A673 (cell line): ENCODE results near the gene CDR2. TPM values are rescaled to one million over a fixed set of nuclear protein-coding genes. Genes with fewer than 3 reads are reported as not detected.
A peak's percentile ranks its signal among the peaks of the same experiment; 100 is the strongest.

Source experiments
- BruUV-seq: library from RNA; stranded (reverse); fragments of 400-500 nt; replicated peaks from 2 replicates; lab custom pipeline; 2021; lab: Mats Ljungman, UMichigan
- CTCF ChIA-PET: fragments of 300-600 bp; sonication (Branson Sonifier 250); formaldehyde crosslinking; loops from one replicate; lab custom pipeline; 2022; ENCODE audit warnings: antibody characterized with exemption; lab: Charles Lee
- POLR2A ChIA-PET: fragments of 300-600 bp; sonication (Branson Sonifier 250); formaldehyde crosslinking; loops from one replicate; lab custom pipeline; 2022; ENCODE audit warnings: antibody characterized with exemption; ENCODE audit not compliant: low non-redundant PET; lab: Charles Lee
- DNase-seq: peaks from one replicate; pipeline ENCODE4 v3.0.0-alpha.2; 2015; ENCODE audit warnings: low spot score
- H3K27ac ChIP-seq: fragments of 200-600 bp; sonication (generic); 2 replicates; pipeline ENCODE4 v1.5.1; 2016; ENCODE audit warnings: mixed run types, low read depth, mild to moderate bottlenecking, mixed read lengths, antibody characterized with exemption, low read length; ENCODE audit not compliant: poor library complexity, severe bottlenecking
- H3K27me3 ChIP-seq: fragments of 200-600 bp; sonication (generic); replicated peaks from 2 replicates; pipeline ENCODE4 v1.6.1; 2017; ENCODE audit warnings: mixed run types, low read depth, mild to moderate bottlenecking, mixed read lengths, antibody characterized with exemption, low read length; ENCODE audit not compliant: insufficient read depth, poor library complexity
- H3K36me3 ChIP-seq: fragments of 200-600 bp; sonication (generic); 2 replicates; pipeline ENCODE4 v1.6.1; 2016; ENCODE audit warnings: mixed run types, mild to moderate bottlenecking, mixed read lengths, antibody characterized with exemption, low read length; ENCODE audit not compliant: insufficient read depth, poor library complexity, severe bottlenecking
- H3K4me1 ChIP-seq: fragments of 200-600 bp; sonication (generic); 2 replicates; pipeline ENCODE4 v1.6.1; 2017; ENCODE audit warnings: mixed run types, mild to moderate bottlenecking, mixed read lengths, antibody characterized with exemption, low read length; ENCODE audit not compliant: insufficient read depth, poor library complexity, severe bottlenecking
- H3K4me3 ChIP-seq: fragments of 200-600 bp; sonication (generic); 2 replicates; pipeline ENCODE4 v1.5.1; 2016; ENCODE audit warnings: low read depth, mixed run types, mild to moderate bottlenecking, mixed read lengths, low read length; ENCODE audit not compliant: poor library complexity, severe bottlenecking
- H3K9me3 ChIP-seq: fragments of 200-600 bp; sonication (generic); 2 replicates; pipeline ENCODE4 v1.6.1; 2016; ENCODE audit warnings: mixed run types, low read depth, mild to moderate bottlenecking, mixed read lengths, antibody characterized with exemption, low read length; ENCODE audit not compliant: poor library complexity, severe bottlenecking
- CTCF ChIP-seq: fragments of 300-800, 200-600 bp; sonication (generic); conservative IDR thresholded peaks from 2 replicates; pipeline ENCODE4 v1.5.1; 2017; ENCODE audit warnings: low read depth, mild to moderate bottlenecking, antibody characterized with exemption, low read length, moderate library complexity, mixed read lengths
- EZH2 ChIP-seq: fragments of 200-600 bp; sonication (generic); IDR thresholded peaks from 2 replicates; pipeline ENCODE4 v1.6.1; 2017; ENCODE audit warnings: borderline replicate concordance, low read depth, mild to moderate bottlenecking, mixed read lengths, antibody characterized with exemption, low read length; ENCODE audit not compliant: poor library complexity, severe bottlenecking
- intact Hi-C: fragments of 100-400 bp; cut with micrococcal nuclease; formaldehyde crosslinking; loops from one replicate; pipeline ENCODE4 v1.10.0; 2022; ENCODE audit not compliant: unreplicated experiment
- total RNA-seq: library from RNA; stranded (reverse); gene quantifications from 2 replicates; pipeline ENCODE4 v1.2.3, GENCODE V29; 2021

The CDR2 gene
- total RNA-seq, 1 experiment from 2014 or later = 40.5 TPM

DNA sequence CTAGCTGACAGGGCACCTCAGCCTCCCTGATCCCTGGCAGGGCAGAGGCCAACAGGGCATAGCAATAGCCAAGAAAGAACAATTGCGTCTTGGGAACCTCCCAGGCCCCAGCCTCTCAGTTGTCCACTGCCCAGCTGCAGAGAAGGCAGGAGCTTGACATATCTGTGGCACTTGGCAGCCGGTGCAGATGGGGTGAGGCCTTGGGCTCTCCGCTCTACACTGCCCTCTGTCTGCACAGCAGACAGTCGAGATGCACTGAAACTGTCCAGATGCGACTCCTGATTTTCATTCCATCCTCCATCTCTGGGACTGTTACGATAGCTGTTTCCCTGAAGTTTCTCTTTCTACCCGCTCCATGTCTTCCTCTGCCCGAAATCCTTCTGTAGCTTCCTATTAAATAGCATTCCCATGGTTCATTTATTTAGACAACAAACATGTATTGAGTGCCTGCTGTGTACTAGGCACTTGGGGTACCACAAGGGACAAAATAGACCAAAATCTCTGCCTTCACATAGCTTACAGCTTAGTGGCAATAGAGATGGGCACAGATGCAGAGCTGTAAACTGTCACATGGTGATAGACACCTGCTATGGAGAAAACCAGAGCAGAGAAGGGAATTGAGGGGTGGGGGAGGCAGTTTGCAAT lies 73.9 kb downstream of the CDR2 start:
- Histone ChIP-seq H3K4me1 (no peaks in the 10 kb centered on the region), H3K9me3 (no peaks in the 10 kb centered on the region), H3K27ac (no peak overlapping the region), H3K36me3 (peaks cover 9% of the 10 kb centered on the region), H3K4me3 (no peak overlapping the region), H3K27me3 (no peaks in the 10 kb centered on the region)
- CTCF ChIA-PET = interaction anchor here (1.2 to 1.6 kb wide), 4 partner anchors 11 to 112 kb away, joined by 3 to 10 read pairs (median 6); partner anchors contain the start of gene EEF2K
- BruUV-seq = no TSS peak
- POLR2A ChIA-PET = no interaction called here
- TF ChIP-seq CTCF = peak; percentile 68
- TF ChIP-seq EZH2 = no peak
- DNase-seq = peak; percentile 60
- intact Hi-C loops = no loop called here

DNA sequence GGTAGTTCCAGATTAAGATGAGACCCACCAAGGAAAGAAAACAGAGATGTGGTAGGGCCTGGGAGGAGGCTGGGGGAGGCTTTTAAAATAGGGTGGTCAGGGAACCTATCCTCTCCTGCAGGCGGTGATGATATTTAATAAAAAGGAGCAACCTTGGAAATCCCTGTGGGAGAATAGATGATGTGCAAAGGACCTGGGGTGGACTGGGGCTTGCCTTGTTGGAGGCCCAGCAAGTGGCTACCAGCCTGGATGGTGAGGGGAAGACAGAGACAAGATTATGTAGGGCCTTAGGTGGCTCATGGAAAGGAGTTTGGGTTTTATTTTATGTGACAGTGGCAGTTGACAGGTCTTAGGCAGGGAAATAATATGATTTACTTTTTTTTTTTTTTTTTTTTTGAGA lies 75.4 kb downstream of the CDR2 start:
- no peak overlapping the region for H3K4me3 ChIP-seq

More for the DNA sequence above, 75.4 kb downstream of the CDR2 start:
- Histone ChIP-seq H3K27me3 (no peaks in the 10 kb centered on the region), H3K27ac (no peak overlapping the region), H3K36me3 (peaks cover 9% of the 10 kb centered on the region), H3K9me3 (no peaks in the 10 kb centered on the region), H3K4me1 (no peaks in the 10 kb centered on the region)
- TF ChIP-seq CTCF (no peak), EZH2 (no peak)
- no peak for DNase-seq
- intact Hi-C loops = no loop called here
- CTCF ChIA-PET = no interaction called here
- BruUV-seq = no TSS peak
- POLR2A ChIA-PET = no interaction called here
